HL-60/S4 treated with phorbol 12-myristate 13-acetate at 8.2 ng/mL for 4 days and 3 days (cell line): ENCODE results near the gene LRRC26.

Source experiments
- in situ Hi-C: fragments of 300-500 bp; cut with MboI; formaldehyde crosslinking; loops from 2 replicates; pipeline ENCODE4 v1.15.0; 2022; ENCODE audit warnings: low sequenced_read_pairs

LRRC26 gene

DNA sequence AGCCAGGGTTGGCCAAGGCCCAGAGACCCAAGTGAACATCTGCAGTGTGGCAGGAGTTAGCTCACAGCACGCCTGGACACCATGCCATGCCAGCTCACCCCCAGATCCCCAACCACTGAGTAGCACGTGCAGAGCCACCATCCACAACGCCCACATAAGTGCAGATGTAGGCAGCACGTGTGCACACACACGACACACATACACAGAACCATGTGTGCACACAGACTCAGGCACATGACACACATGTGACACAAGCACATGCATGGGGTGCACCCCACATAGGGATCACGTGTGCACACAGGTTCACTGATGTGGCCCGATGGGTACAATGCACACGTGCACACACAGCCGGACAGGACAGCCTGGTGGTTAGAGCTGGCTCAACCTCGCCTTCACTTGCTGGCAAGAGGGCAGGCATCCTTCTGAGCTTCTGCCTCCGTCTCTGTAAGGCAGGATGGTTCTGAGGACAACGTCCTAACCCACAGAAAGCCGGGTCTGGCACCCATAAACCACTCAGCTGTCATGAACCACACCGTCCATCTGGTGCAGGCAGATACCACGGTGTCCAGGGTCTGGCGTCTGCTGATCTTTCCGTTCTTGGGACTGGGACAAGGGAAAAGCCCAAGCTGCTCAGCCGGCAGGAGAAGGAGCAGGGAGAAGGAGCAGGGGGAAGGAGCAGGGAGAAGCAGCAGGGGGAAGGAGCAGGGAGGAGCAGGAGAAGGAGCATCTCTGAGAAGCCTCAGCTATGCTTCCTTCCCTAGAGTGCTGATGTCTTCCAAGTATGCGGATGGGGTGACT, 12.0 kb downstream of the LRRC26 start:
- in situ Hi-C loops: no loop called here

- in situ Hi-C loops: no loop called here
Measured at GRCh38 chr9:137156567-137157375, 13.1 kb downstream of the LRRC26 start.

- in situ Hi-C loops: no loop called here
Measured at GRCh38 chr9:137152844-137153405, 16.9 kb downstream of the LRRC26 start.

DNA sequence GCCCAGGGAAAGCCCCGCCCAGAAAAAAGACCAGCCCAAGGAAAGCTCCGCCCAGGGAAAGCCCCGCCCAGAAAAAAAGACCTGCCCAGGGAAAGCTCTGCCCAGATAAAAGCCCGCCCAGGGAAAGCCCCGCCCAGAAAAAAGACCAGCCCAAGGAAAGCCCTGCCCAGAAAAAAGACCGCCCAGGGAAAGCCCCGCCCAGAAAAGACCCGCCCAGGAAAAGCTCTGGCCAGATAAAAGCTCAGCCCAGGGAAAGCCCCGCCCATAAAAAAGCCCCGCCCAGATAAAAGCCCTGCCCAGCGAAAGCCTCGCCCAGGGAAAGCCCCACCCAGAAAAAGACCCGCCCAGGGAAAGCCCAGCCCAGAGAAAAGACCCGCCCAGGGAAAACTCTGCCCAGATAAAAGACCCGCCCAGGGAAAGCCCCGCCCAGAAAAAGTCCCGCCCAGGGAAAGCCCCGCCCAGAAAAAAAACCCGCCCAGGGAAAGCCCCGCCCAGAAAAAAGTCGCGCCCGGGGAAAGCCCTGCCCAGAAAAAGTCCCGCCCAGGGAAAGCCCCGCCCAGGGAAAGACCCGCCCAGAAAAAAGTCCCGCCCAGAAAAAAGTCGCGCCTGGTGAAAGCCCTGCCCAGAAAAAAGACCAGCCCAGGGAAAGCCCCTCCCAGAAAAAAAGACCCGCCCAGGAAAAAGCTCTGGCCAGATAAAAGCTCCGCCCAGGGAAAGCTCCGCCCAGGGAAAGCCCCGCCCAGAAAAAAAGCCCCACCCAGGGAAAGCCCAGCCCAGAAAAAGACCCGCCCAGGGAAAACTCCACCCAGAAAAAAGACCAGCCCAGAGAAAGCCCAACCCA, 19.0 kb downstream of the LRRC26 start:
- in situ Hi-C loops: no loop called here

DNA sequence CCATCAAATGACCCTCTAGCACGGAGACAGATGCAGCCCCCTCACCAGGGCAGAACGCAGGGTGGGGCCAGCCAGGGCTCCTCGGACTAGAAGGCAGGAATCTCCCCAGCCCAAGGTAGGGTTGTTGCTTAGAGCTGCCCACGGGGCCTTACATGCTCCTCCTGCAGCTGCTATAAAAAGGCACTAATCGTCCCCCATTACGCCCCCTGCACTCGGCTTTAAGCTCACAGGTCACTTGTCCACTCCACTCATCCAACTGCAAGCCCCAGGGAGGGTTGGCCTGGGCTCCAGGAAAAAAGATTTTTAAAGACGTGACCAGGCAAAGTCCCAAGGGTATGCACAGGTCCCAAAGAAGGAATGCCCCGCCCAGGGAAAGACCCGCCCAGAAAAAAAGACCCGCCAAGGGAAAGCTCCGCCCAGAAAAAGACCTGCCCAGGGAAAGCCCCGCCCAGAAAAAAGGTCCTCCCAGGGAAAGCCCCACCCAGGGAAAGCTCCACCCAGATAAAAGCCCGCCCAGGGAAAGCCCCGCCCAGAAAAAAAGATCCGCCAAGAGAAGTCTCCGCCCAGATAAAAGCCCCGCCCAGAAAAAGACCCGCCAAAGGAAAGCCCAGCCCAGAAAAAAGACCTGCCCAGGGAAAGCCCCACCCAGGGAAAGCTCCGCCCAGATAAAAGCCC, 19.8 kb downstream of the LRRC26 start:
- in situ Hi-C loops: no loop called here

DNA sequence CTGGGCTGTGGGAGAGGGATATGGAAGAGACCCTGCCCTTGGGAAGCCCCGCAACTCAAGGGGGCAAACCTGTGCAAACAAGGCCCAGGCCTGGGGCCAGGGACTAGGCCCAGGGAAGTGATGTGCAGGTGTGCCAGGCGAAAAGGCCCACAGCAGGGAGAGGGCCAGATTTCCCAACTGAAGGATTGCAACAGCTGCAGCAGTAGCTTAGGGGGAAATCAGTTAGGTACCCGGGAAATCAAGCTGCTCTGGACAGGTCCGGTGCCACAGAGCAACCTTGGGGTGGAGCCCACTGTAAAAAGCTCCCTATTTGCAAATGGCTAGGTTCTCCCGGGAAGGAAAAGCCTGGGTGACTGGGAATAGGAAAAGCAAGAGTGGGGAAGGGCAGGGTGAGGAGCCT, 20.5 kb downstream of the LRRC26 start:
- in situ Hi-C loops: no loop called here

GRCh38 chr9:137148661-137149060, 21.2 kb downstream of the LRRC26 start:
- in situ Hi-C loops: no loop called here

GRCh38 chr9:137148242-137148641, 21.6 kb downstream of the LRRC26 start:
- in situ Hi-C loops: no loop called here

- in situ Hi-C loops: no loop called here
Measured at GRCh38 chr9:137147793-137148160, 22.1 kb downstream of the LRRC26 start.

DNA sequence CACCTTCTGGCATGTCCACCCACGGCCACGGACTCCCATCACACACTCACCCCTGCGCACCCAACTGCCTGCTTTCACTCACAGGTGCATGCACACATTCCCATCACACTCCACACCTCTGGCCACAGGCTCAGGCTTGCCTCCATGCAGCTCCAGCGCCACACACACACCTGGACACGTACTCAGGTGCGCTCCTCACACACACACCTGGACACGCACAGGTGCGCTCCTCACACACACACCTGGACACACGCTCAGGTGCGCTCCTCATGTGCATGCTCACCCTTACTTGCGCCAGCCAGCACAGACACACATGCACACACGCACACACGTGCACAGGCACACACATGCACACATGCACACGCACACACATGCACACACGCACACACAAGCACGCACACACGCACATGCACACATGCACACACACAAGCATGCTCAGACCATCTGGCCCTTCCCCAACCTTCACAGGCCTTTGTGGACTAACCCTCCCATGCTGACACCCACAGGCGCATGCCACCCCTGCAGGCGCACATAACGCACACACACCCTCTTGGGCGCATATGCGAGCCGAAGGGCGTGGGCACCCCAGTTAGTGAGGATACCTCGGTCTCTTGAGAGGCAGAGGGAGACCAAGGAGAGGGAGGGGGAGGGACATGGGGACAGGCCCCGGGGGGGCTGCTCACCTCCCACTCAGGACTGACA, 22.6 kb downstream of the LRRC26 start:
- in situ Hi-C loops: no loop called here

DNA sequence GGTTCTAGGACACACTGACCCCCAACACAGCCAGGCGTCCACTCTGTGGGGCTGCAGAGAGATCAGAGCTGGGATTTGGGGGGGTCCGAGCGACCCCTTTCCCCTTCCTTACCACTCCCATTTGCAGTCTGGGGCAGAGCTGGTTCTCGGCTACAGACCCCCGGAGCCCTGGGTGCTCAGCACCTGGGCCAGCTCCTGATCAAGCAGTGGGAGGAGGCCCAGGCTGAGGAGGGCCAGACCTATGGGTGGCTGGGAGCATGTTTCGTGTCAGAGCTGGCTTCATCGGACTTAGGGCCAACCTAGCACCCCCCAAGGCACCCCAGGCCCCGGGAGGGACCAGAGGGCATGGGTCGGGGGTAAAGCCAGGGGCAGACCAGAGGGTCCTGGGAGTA, 23.3 kb downstream of the LRRC26 start:
- in situ Hi-C loops: no loop called here

DNA sequence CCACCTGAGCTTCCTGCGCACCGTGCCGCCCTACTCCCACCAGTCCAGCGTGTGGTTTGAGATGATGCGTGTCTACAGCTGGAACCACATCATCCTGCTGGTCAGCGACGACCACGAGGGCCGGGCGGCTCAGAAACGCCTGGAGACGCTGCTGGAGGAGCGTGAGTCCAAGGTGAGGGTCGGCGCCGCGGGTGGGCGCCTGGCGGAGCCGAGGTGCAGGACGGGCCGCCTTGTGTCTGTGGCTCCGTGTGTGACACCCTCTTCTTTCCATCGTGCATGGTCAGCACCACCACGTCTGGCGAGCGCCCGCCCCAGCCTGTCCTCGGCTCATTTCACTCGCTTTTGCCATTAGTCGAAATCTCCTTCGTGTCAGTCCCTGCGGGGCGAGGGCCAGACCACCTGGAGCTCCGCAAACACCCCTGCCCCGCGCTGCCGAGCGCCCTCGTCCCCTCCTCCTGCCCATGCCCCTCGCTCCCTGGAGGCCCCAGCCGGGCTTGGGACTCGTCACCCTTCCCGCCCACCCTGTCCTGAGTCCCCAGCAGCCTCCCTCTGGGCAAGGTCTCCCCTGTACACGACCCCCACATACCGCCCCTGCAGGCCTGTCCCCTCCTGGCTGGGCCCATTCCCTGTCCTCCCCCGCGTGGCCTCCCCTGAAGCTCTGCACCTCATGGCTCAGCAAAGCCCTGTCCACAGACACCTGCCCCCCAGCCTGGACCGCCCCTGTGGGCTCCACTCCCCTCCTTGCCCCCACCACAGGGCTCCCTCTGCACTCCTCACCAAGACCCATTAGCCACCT, 23.9 kb downstream of the LRRC26 start:
- in situ Hi-C loops: no loop called here

- in situ Hi-C loops: no loop called here
Measured at GRCh38 chr9:137143459-137143858, 26.4 kb downstream of the LRRC26 start.

- in situ Hi-C loops: no loop called here
Measured at GRCh38 chr9:137141976-137142936, 27.6 kb downstream of the LRRC26 start.

GRCh38 chr9:137141050-137141810, 28.6 kb downstream of the LRRC26 start:
- in situ Hi-C loops: no loop called here

DNA sequence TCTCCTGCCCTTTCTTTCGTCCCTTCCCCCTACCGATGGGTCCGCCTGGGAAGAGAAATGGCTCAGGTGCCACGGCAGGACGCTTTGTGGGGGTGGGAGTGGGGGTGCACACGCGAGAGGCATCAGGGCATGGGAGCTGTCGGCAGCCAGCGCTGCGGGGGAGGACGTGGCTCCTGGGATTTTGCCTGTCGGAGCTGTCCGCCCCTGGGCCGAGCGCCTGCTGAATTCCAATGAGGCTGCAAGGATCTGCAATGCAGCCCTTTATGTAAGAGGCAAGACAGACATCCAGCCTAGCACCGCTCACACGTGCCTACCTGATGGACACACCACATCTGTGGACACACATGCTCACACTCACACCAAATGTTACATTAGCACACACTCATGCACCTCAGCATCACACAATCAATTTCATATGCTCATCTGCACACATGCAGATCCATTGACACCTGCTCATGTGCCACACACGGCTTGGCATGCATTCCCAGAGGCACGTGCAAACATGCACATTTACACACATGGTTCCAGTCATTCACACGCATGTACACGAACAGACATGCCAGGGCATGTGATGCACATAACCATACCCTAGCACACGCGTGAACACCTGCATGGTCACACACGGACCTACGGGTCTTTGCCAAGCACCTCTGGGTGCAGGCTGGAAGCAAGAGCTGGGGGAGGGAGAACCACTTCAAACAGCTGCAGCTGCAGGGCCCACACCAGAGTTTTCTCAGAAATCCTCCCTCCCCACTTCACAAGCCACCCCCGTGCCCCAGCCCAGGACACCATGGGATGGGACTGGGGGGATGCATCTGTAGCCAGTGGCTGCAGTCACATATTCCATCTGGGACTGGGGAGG, 29.5 kb downstream of the LRRC26 start:
- in situ Hi-C loops: no loop called here
